Spleen (tissue), 11 donors: ENCODE results near the gene RERE. TPM values are rescaled to one million over a fixed set of nuclear protein-coding genes. Genes with fewer than 3 reads are reported as not detected.

Experiments
- DNase-seq: peaks from one replicate; pipeline ENCODE4 v3.0.0-alpha.2; 2020
- H3K27ac ChIP-seq, 8 donors: fragments of 200-600 bp; sonication (generic) in 7 of 8; 1 replicate in 4 of 8; 2 replicates in 4 of 8; pipeline versions ENCODE4 v1.5.0 to v1.8.0; 2016 to 2021; ENCODE audit warnings: inconsistent platforms in 4 of 8, mild to moderate bottlenecking in 4 of 8, moderate library complexity in 1 of 8
- H3K27me3 ChIP-seq, 7 donors: fragments of 200-600 bp; sonication (generic) in 6 of 7; replicated peaks in 1 of 7; 1 replicate in 4 of 7; 2 replicates in 3 of 7; pipeline versions ENCODE4 v1.5.0 to v1.8.0; 2016 to 2021; ENCODE audit warnings: inconsistent platforms in 3 of 7, mild to moderate bottlenecking in 1 of 7
- H3K36me3 ChIP-seq, 6 donors: fragments of 200-600 bp; sonication (generic) in 5 of 6; 1 replicate in 4 of 6; 2 replicates in 2 of 6; pipeline versions ENCODE4 v1.5.0 to v1.8.0; 2016 to 2021; ENCODE audit warnings: inconsistent platforms in 2 of 6
- H3K4me1 ChIP-seq, 6 donors: fragments of 200-600 bp; sonication (generic) in 5 of 6; 1 replicate in 3 of 6; 2 replicates in 3 of 6; pipeline versions ENCODE4 v1.5.0 to v1.8.0; 2016 to 2021; ENCODE audit warnings: inconsistent platforms in 3 of 6
- H3K4me3 ChIP-seq, 8 donors: fragments of 200-600 bp; sonication (generic) in 7 of 8; 1 replicate in 4 of 8; 2 replicates in 4 of 8; pipeline versions ENCODE4 v1.5.0 to v1.8.0; 2016 to 2021; ENCODE audit warnings: inconsistent platforms in 4 of 8, mild to moderate bottlenecking in 4 of 8, moderate library complexity in 2 of 8
- H3K9me3 ChIP-seq, 8 donors: fragments of 200-600 bp; sonication (generic) in 7 of 8; 1 replicate in 4 of 8; 2 replicates in 4 of 8; pipeline versions ENCODE4 v1.5.0 to v1.8.0; 2016 to 2021; ENCODE audit warnings: inconsistent platforms in 4 of 8
- CTCF ChIP-seq, 11 experiments: fragments of 200-600 bp in 7 of 11; fragments of 450-650 bp in 4 of 11; sonication (generic) in 4 of 11; IDR thresholded peaks in 8 of 11; conservative IDR thresholded peaks in 3 of 11; 1 replicate in 7 of 11; 2 replicates in 4 of 11; pipeline versions ENCODE4 v1.4.0 to v1.8.0; 2016 to 2021; ENCODE audit warnings: antibody characterized with exemption in 11 of 11, inconsistent platforms in 4 of 11, mild to moderate bottlenecking in 1 of 11
- POLR2A ChIP-seq, 3 donors: fragments of 450-650 bp; IDR thresholded peaks; one replicate each; pipeline ENCODE4 v1.5.1; 2017; ENCODE audit warnings: antibody characterized with exemption in 3 of 3, mild to moderate bottlenecking in 1 of 3
- POLR2AphosphoS5 ChIP-seq, 3 donors: sonication (generic); formaldehyde crosslinking; IDR thresholded peaks; one replicate each; pipeline ENCODE4 v1.5.1; 2017; ENCODE audit warnings: antibody characterized with exemption in 3 of 3
- WGBS, 5 donors: extraction: QIAGEN DNeasy Blood & Tissue Kit in 3 of 5; methylation state at CpG; one replicate each; pipeline versions ENCODE4 v1.1.5 to v1.1.7; 2013 to 2018; 5-methylcytosine and 5-hydroxymethylcytosine counted together
- intact Hi-C: fragments of 100-400 bp; cut with DNase I; formaldehyde crosslinking; loops from one replicate; pipeline ENCODE4 v1.15.0; 2023; ENCODE audit warnings: low total_unique reads
- polyA plus RNA-seq, 3 donors: library from polyadenylated mRNA; stranded (reverse); fragments of 200-250 nt; gene quantifications; one replicate each; pipeline ENCODE4 v1.2.1, GENCODE V29; 2013
- total RNA-seq, 7 donors: library from RNA; depleted of rRNA in 3 of 7; stranded (reverse); fragments of >200 nt in 3 of 7; fragmentation: NEBNext Ultra II Directional in 4 of 7; extraction: Animal tissue kit (Norgen Biotek cat#: 25700) in 4 of 7; gene quantifications; one replicate each; pipeline versions ENCODE4 v1.1.0 to v1.2.1, GENCODE V29; 2016 to 2021
- donor health status: healthy with polysubstance abuse.
- donor health status: DM: no; HTN: no; CAD: no; lungs with moderate emphysema.
- donor health status: DM: no; HTN: no; CAD: no.
- donor health status: Bipolar disorder and iron deficiency.
- donor health status: healthy.
- donor health status: DM: no; HTN: no; CAD: no.
- donor health status: DM: yes; HTN: yes; CAD: no.

The RERE gene
- total and polyA plus RNA-seq, 10 donors, result 10.3 to 149 (median 117) TPM

DNA sequence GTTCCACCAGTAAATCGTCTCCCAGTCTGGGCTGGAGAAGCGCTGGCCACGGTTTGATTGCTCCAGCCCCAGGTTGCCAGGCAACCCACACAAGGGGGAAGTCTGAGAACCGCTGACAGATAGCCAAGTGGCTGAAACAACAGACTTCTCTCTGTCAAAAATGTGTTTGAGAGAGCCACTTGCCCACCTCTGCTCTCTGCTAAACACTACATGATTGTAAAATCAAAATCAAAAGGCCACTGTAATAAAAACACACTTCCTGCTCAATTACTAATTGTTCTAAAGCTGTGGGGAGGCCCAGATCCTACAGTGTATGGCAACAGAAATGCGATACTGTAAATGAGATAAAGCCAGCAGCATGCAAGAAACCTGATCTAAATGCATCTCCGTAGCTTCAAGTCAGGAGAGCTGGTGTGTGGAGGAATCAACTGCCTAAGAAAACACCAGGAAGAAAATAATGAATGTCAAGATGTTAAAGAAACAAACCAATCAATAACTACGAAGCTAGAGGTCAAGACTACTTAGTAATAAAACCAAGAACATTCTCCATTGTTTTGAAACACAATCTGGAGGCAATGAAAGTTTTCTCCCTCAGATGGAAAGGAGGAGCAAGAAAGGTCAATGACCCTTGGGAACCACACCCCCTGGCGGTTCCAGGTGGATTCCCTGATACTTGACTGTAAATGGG is 378.3 kb downstream of the RERE start:
- H3K27ac ChIP-seq, result peak overlapping the region in 6 of 8 donors; percentile 1 to 68 (median 50)
- intact Hi-C loops, result no loop called here
- H3K9me3 ChIP-seq, result peaks cover 0 to 11% (median 4%) of the 10 kb centered on the region in 8 donors
- TF ChIP-seq POLR2AphosphoS5 (IDR thresholded peaks at IDR 0.05) (peak in 1 of 3 donors; percentile 30), CTCF (IDR thresholded peaks at IDR 0.05 in 8 of 11, conservative IDR thresholded peaks at IDR 0.05 in 3 of 11) (no peak), POLR2A (IDR thresholded peaks at IDR 0.05) (no peak)
- no peaks in the 10 kb centered on the region for H3K27me3 ChIP-seq
- peaks cover 0 to 6% (median 0%) of the 10 kb centered on the region in 6 donors for H3K36me3 ChIP-seq
- no peak overlapping the region for H3K4me3 ChIP-seq
- 36 to 44% (median 40%) methylated on average over 8 of the region's 8 CpGs for WGBS, 5 donors
- DNase-seq, result peak; percentile 93
- H3K4me1 ChIP-seq, result peaks cover 8 to 49% (median 24%) of the 10 kb centered on the region in 6 donors

- WGBS, 5 donors, result 67 to 85% (median 81%) methylated on average over 4 of the region's 4 CpGs
- peaks cover 8 to 49% (median 24%) of the 10 kb centered on the region in 6 donors for H3K4me1 ChIP-seq
- H3K4me3 ChIP-seq, result no peak overlapping the region
- peaks cover 0 to 6% (median 0%) of the 10 kb centered on the region in 6 donors for H3K36me3 ChIP-seq
- DNase-seq, result no peak
- peak overlapping the region in 6 of 8 donors; percentile 1 to 68 (median 50) for H3K27ac ChIP-seq
- peaks cover 0 to 9% (median 4%) of the 10 kb centered on the region in 8 donors for H3K9me3 ChIP-seq
- H3K27me3 ChIP-seq, result no peaks in the 10 kb centered on the region
- TF ChIP-seq POLR2A (IDR thresholded peaks at IDR 0.05) (no peak), POLR2AphosphoS5 (IDR thresholded peaks at IDR 0.05) (no peak)
- intact Hi-C loops, result no loop called here
Measured at GRCh38 chr1:8438489-8438888, 379.0 kb downstream of the RERE start.

GRCh38 chr1:8437347-8437746 is 380.1 kb downstream of the RERE start:
- Histone ChIP-seq H3K36me3 (peaks cover 0 to 6% (median 0%) of the 10 kb centered on the region in 6 donors), H3K4me1 (peaks cover 8 to 57% (median 25%) of the 10 kb centered on the region in 6 donors), H3K9me3 (no peaks in the 10 kb centered on the region), H3K4me3 (no peak overlapping the region), H3K27me3 (no peaks in the 10 kb centered on the region), H3K27ac (no peak overlapping the region)
- no peak for DNase-seq
- no peak for TF ChIP-seq CTCF (IDR thresholded peaks at IDR 0.05 in 8 of 11, conservative IDR thresholded peaks at IDR 0.05 in 3 of 11)
- no peak for TF ChIP-seq POLR2AphosphoS5 (IDR thresholded peaks at IDR 0.05)
- TF ChIP-seq POLR2A (IDR thresholded peaks at IDR 0.05), result no peak
- 94 to 98% (median 97%) methylated on average over 4 of the region's 4 CpGs for WGBS, 5 donors
- intact Hi-C loops, result no loop called here

GRCh38 chr1:8435569-8436071 is 381.8 kb downstream of the RERE start:
- intact Hi-C loops, result no loop called here
- whole genome bisulfite sequencing, 5 donors, result 74 to 86% (median 79%) methylated on average over 3 of the region's 3 CpGs

DNA sequence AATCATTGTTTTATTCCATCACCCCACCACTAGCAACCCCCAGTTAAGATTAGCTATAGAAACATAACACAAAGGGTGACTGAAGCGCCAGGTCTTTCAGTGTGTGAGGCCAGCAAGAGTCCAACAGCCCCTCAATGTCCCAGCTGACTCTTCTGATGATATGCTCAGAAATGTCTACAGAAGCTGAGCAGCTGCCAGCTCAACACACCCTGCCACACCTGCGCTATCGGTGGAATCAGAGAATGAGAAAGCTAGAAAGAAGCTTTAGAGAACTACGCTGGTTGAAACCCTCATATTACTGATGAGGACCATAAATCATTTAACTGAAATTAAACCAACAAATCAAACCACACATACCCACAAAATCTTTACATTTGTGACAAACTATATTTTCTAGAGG is 383.3 kb downstream of the RERE start:
- intact Hi-C loops, result no loop called here
- H3K27ac ChIP-seq, result no peak overlapping the region
- peaks cover 20 to 65% (median 43%) of the 10 kb centered on the region in 6 donors for H3K4me1 ChIP-seq
- H3K9me3 ChIP-seq, result no peaks in the 10 kb centered on the region
- WGBS, 5 donors, result 86 to 95% (median 92%) methylated on average over 4 of the region's 4 CpGs
- no peak for DNase-seq
- TF ChIP-seq CTCF (IDR thresholded peaks at IDR 0.05 in 8 of 11, conservative IDR thresholded peaks at IDR 0.05 in 3 of 11), result no peak
- no peak for TF ChIP-seq POLR2AphosphoS5 (IDR thresholded peaks at IDR 0.05)
- no peak for TF ChIP-seq POLR2A (IDR thresholded peaks at IDR 0.05)
- H3K36me3 ChIP-seq, result peaks cover 0 to 6% (median 0%) of the 10 kb centered on the region in 6 donors
- H3K4me3 ChIP-seq, result no peak overlapping the region
- no peaks in the 10 kb centered on the region for H3K27me3 ChIP-seq

More at GRCh38 chr1:8435569-8436071, 381.8 kb downstream of the RERE start:
- H3K27ac ChIP-seq, result peak overlapping the region in 1 of 8 donors; percentile 7
- no peak overlapping the region for H3K4me3 ChIP-seq
- H3K9me3 ChIP-seq, result no peaks in the 10 kb centered on the region
- TF ChIP-seq POLR2A (IDR thresholded peaks at IDR 0.05), result no peak
- TF ChIP-seq POLR2AphosphoS5 (IDR thresholded peaks at IDR 0.05), result no peak
- no peak for DNase-seq
- H3K36me3 ChIP-seq, result peaks cover 0 to 6% (median 0%) of the 10 kb centered on the region in 6 donors
- peaks cover 15 to 65% (median 39%) of the 10 kb centered on the region in 6 donors for H3K4me1 ChIP-seq
- no peaks in the 10 kb centered on the region for H3K27me3 ChIP-seq
